Gastrocnemius medialis (tissue), 4 donors: ENCODE measurements around the gene HEBP1.

ENCODE experiments used
- POLR2A ChIP-seq, 2 donors: fragments of 450-650 bp; IDR thresholded peaks; one replicate each; pipeline ENCODE4 v1.6.1; 2017; ENCODE audit warnings: antibody characterized with exemption in 2 of 2, mild to moderate bottlenecking in 2 of 2, moderate library complexity in 2 of 2
- TF ChIP-seq, protein P1 (sequence below), 5 experiments: fragments of 450-650 bp in 3 of 5; fragments of 200-600 bp in 2 of 5; sonication (generic) in 2 of 5; IDR thresholded peaks in 4 of 5; conservative IDR thresholded peaks in 1 of 5; 1 replicate in 4 of 5; 2 replicates in 1 of 5; pipeline ENCODE4 v1.5.1; 2016 to 2019; ENCODE audit warnings: antibody characterized with exemption in 5 of 5, mild to moderate bottlenecking in 3 of 5, moderate library complexity in 3 of 5

DNA sequence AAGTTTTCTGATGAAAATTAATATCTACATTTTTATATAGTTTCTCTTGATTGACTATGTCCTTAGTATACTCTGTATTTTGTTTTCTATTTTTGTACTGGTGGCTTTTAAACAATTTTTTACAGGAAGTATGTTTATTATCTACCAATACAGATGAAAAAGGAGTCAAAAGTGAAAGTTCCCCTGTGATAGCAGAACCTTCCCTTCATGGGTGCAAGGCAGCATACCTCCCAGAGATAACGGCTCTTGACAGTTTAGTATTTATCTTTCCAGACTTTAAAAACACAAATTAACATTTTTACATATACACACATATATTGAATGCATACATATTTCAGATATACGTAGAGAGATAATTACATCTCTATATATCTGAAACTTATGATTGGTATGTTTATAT lies 27.0 kb upstream of the HEBP1 start:
- TF ChIP-seq POLR2A (IDR thresholded peaks at IDR 0.05), result no peak
- TF ChIP-seq, protein P1, sequence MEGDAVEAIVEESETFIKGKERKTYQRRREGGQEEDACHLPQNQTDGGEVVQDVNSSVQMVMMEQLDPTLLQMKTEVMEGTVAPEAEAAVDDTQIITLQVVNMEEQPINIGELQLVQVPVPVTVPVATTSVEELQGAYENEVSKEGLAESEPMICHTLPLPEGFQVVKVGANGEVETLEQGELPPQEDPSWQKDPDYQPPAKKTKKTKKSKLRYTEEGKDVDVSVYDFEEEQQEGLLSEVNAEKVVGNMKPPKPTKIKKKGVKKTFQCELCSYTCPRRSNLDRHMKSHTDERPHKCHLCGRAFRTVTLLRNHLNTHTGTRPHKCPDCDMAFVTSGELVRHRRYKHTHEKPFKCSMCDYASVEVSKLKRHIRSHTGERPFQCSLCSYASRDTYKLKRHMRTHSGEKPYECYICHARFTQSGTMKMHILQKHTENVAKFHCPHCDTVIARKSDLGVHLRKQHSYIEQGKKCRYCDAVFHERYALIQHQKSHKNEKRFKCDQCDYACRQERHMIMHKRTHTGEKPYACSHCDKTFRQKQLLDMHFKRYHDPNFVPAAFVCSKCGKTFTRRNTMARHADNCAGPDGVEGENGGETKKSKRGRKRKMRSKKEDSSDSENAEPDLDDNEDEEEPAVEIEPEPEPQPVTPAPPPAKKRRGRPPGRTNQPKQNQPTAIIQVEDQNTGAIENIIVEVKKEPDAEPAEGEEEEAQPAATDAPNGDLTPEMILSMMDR (IDR thresholded peaks at IDR 0.05 in 4 of 5, conservative IDR thresholded peaks at IDR 0.05 in 1 of 5), result no peak
